GM10266 (cell line): ENCODE results near the gene FIG4.
"Not testable (repeated sequence)": the region's sequence is repeated elsewhere in the genome, so short reads cannot be mapped to it uniquely, and the experiment has no call there.

Experiments
- DNase-seq: peaks from one replicate; pipeline ENCODE4 v3.0.0; 2012; ENCODE audit errors: extremely low spot score
- TF ChIP-seq, protein P1 (sequence below): IDR thresholded peaks from 2 replicates; pipeline ENCODE4 v1.5.1; 2012; ENCODE audit warnings: mild to moderate bottlenecking, low read depth; ENCODE audit not compliant: control insufficient read depth, insufficient read depth; ENCODE audit errors: missing control alignments

The FIG4 gene

DNA sequence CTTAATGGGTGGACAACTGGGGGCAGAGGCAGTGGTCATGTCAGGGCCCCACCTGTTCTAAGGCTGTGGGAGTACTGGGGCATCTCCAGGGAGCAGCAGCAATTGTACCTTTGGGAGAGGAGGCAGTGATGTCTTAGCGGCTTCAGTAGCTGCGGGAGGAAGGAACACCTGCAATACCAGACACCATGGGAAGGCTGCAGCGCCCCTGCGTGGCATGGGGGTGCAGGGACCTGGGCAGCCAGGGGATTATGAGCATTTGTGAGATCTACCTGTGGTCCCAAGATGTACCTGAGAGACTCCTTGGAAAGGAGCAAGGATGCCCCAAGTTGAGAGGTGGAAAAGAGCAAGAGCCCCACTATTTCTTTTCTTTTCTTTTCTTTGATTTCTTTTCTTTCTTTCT is 174.9 kb downstream of the FIG4 start:
- TF ChIP-seq, protein P1, sequence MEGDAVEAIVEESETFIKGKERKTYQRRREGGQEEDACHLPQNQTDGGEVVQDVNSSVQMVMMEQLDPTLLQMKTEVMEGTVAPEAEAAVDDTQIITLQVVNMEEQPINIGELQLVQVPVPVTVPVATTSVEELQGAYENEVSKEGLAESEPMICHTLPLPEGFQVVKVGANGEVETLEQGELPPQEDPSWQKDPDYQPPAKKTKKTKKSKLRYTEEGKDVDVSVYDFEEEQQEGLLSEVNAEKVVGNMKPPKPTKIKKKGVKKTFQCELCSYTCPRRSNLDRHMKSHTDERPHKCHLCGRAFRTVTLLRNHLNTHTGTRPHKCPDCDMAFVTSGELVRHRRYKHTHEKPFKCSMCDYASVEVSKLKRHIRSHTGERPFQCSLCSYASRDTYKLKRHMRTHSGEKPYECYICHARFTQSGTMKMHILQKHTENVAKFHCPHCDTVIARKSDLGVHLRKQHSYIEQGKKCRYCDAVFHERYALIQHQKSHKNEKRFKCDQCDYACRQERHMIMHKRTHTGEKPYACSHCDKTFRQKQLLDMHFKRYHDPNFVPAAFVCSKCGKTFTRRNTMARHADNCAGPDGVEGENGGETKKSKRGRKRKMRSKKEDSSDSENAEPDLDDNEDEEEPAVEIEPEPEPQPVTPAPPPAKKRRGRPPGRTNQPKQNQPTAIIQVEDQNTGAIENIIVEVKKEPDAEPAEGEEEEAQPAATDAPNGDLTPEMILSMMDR = no peak
- DNase-seq = no peak

GRCh38 chr6:109867009-109867969 is 176.2 kb downstream of the FIG4 start:
- no peak for DNase-seq
- TF ChIP-seq, protein P1 = no peak

DNA sequence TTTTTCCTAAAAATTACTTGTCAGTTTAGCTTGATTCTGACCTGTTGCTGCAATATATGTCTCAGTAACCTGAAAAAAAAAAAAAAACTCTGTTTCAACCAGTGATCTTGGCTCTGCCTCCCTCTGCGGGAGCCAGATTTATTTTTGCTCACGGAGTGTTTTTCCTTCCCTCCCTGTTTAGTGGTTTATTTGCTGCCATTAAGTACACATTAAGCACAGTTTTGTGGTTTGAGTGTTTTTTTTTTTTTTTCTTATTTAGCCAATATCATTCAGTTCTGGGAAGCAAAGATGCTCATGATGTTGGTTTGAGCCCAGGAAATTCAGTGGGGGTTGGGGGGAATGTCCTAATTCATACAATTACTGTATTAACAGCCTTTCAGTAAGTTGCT is 176.9 kb downstream of the FIG4 start:
- DNase-seq = no peak
- TF ChIP-seq, protein P1 = no peak

DNA sequence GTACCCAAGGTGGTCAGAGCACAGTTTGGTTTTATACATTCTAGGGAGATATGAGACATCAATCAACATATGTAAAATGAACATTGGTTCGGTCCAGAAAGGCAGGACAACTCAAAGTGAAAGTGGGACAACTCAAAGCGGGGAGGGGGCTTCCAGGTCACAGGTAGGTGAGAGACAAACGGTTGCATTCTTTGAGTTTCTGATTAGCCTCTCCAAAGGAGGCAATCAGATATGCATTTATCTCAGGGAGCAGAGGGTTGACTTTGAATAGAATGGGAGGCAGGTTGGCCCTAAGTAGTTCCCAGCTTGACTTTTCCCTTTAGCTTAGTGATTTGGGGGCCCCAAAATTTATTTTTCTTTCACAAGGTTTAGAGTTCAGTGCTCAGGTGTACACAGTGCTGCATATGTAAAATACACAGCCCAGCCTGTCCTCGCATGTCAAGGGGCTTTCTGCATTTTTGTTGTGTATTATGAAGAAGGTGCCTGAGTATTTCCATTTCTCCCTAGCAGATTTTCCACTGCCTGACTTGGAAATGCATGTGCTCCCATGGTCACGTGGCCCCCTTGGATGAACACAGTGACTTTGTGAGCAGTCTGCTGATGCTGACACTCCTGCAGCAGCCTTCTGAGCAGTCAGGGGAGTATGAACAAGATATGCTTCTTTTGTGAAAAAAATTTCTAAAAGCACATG is 178.4 kb downstream of the FIG4 start:
- DNase-seq = not testable (repeated sequence)

GRCh38 chr6:109870089-109870410 is 179.0 kb downstream of the FIG4 start:
- TF ChIP-seq, protein P1 = no peak
- DNase-seq = no peak

DNA sequence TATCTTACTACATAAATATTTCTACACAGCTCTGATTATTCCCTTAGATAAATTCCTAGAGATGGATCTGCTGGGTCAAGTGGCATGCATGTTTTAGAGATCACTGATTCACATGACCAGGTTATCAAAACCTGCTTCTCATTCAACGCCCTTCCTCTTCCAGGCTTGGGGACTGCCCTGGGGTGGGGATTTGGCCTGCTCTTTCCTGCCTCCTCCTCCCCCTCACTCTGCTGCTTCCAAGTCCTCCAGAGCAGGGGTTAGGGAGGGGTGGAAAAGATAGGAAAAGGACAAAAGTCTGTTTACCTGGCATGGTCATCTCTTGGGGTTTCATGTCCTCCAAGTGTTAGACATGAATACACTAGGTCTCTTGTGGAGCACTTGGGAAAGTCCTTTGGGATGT is 181.5 kb downstream of the FIG4 start:
- no peak for DNase-seq
- TF ChIP-seq, protein P1 = no peak

DNA sequence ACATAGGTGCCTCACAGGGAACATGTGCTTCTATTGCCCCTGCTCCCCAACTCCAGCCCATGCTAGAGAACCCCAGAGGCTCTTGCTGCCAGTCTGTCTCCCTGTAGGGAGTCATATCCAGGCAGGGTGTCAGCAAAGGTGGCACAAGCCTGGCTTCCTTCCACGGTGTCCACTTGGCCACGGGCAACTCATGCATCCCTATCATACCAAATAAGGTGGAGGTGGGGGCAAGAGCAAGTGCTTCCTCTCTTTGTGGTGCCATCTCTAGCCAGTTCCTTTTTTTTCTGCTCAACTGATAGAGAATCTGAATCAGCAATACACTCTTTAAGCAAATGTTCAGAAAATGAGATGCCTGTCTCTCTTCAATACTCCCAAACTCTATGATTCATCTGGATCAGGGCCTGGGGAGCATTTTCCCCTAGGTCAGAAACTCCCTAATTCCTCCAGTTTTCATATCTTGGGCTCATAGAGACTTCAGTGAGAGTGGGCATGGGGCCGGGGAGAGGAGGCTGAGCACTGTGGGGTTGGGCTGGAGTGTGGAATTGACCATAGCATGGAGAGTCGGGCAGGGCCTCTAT is 182.0 kb downstream of the FIG4 start:
- TF ChIP-seq, protein P1 = no peak
- DNase-seq = no peak
